HepG2 (cell line): ENCODE measurements around the gene ZNF229. TPM values are rescaled to one million over a fixed set of nuclear protein-coding genes. Genes with fewer than 3 reads are reported as not detected.

ENCODE experiments used
- CBX5 ChIP-seq: sonication (generic); formaldehyde crosslinking; IDR thresholded peaks from 2 replicates; pipeline ENCODE4 v1.4.0; 2020; ENCODE audit warnings: missing genetic modification reagents, borderline replicate concordance
- CREB1 ChIP-seq, 2 experiments: fragments of 450-650 bp in 1 of 2; IDR thresholded peaks; 2 replicates each; pipeline ENCODE4 v1.6.1; 2016 to 2017; ENCODE audit warnings: control low read depth in 1 of 2, mild to moderate bottlenecking in 1 of 2, missing compliant biosample characterization in 1 of 2, missing genetic modification characterization in 1 of 2
- ELF1 ChIP-seq: sonication (generic); formaldehyde crosslinking; IDR thresholded peaks from 2 replicates; pipeline ENCODE4 v1.4.0; 2020; ENCODE audit warnings: missing genetic modification reagents
- HNRNPK ChIP-seq: fragments of 200-400 bp; formaldehyde crosslinking; IDR thresholded peaks from 2 replicates; pipeline ENCODE4 v1.6.1; 2018; ENCODE audit warnings: low read length, low read depth, moderate library complexity, mild to moderate bottlenecking; ENCODE audit not compliant: poor library complexity, severe bottlenecking
- IRF2 ChIP-seq: IDR thresholded peaks from 2 replicates; pipeline ENCODE4 v1.6.1; 2018; ENCODE audit warnings: missing genetic modification reagents, missing compliant biosample characterization
- NR2C2 ChIP-seq: sonication (generic); formaldehyde crosslinking; IDR thresholded peaks from 2 replicates; pipeline ENCODE4 v1.4.0; 2020; ENCODE audit warnings: missing genetic modification reagents, mild to moderate bottlenecking, moderate library complexity, borderline replicate concordance
- PHF20 ChIP-seq: sonication (generic); formaldehyde crosslinking; IDR thresholded peaks from 2 replicates; pipeline ENCODE4 v1.5.0; 2020; ENCODE audit warnings: mild to moderate bottlenecking, missing genetic modification reagents
- POLR2A ChIP-seq, 2 experiments: IDR thresholded peaks; 2 replicates each; pipeline ENCODE4 v1.6.1; 2011; ENCODE audit warnings: low read depth in 2 of 2, low read length in 2 of 2, mild to moderate bottlenecking in 1 of 2, moderate library complexity in 1 of 2; ENCODE audit not compliant: insufficient read depth in 1 of 2
- POLR2AphosphoS5 ChIP-seq: IDR thresholded peaks from 2 replicates; pipeline ENCODE4 v1.6.1; 2012; ENCODE audit warnings: low read depth, low read length
- RBFOX2 ChIP-seq: fragments of 200-400 bp; formaldehyde crosslinking; IDR thresholded peaks from 2 replicates; pipeline ENCODE4 v1.6.1; 2017; ENCODE audit warnings: low read depth, mild to moderate bottlenecking, low read length
- SIN3A ChIP-seq: IDR thresholded peaks from 2 replicates; pipeline ENCODE4 v1.6.1; 2011; ENCODE audit warnings: low read depth, mild to moderate bottlenecking, control low read depth, low read length, borderline replicate concordance
- SMYD3 ChIP-seq: sonication (generic); formaldehyde crosslinking; IDR thresholded peaks from 2 replicates; pipeline ENCODE4 v1.8.1; 2023; ENCODE audit warnings: mild to moderate bottlenecking, missing genetic modification reagents
- SUZ12 ChIP-seq: fragments of 150-350 bp; IDR thresholded peaks from 2 replicates; pipeline ENCODE4 v1.6.1; 2014; ENCODE audit warnings: low read depth, low read length
- YY1 ChIP-seq: IDR thresholded peaks from 2 replicates; pipeline ENCODE4 v1.6.1; 2011; ENCODE audit warnings: low read length, low read depth, moderate library complexity, mild to moderate bottlenecking; ENCODE audit not compliant: insufficient read depth, insufficient replicate concordance
- ZBTB8A ChIP-seq: sonication (generic); formaldehyde crosslinking; IDR thresholded peaks from 2 replicates; pipeline ENCODE4 v1.4.0; 2020; ENCODE audit warnings: mild to moderate bottlenecking, low read depth, missing genetic modification reagents, borderline replicate concordance
- ZKSCAN8 ChIP-seq: IDR thresholded peaks from 2 replicates; pipeline ENCODE4 v1.6.1; 2016; ENCODE audit warnings: borderline replicate concordance, missing genetic modification reagents, missing compliant biosample characterization
- ZNF24 ChIP-seq: fragments of 450-650 bp; IDR thresholded peaks from 2 replicates; pipeline ENCODE4 v1.6.1; 2017; ENCODE audit warnings: antibody characterized with exemption, mild to moderate bottlenecking
- ZNF644 ChIP-seq: IDR thresholded peaks from 2 replicates; pipeline ENCODE4 v1.6.1; 2016; ENCODE audit warnings: low read depth
- polyA plus RNA-seq, 8 experiments: library from polyadenylated mRNA; depleted of rRNA in 3 of 8; stranded (reverse) in 7 of 8; unstranded in 1 of 8; fragments of >200 nt; fragmentation: Illumina TruSeq in 4 of 8; extraction: Trizol in 4 of 8; gene quantifications; 2 replicates each; pipeline versions ENCODE4 v1.2.1 to v1.2.3, GENCODE V29; 2011 to 2016; ENCODE audit warnings: low read depth in 4 of 8, missing spikeins in 1 of 8, mixed read lengths in 1 of 8; ENCODE audit not compliant: insufficient read depth in 1 of 8
- total RNA-seq, 5 experiments: library from RNA; depleted of rRNA; stranded (reverse); fragments of >200 nt; fragmentation: Illumina TruSeq; extraction: Trizol; gene quantifications; 2 replicates each; pipeline ENCODE4 v1.2.3, GENCODE V29; 2016; ENCODE audit warnings: low read depth in 1 of 5
- TF ChIP-seq, protein P1 (sequence below): sonication (generic); formaldehyde crosslinking; IDR thresholded peaks from 2 replicates; pipeline ENCODE4 v1.5.1; 2020; ENCODE audit warnings: mild to moderate bottlenecking, missing genetic modification reagents, moderate library complexity
- TF ChIP-seq, protein P2 (sequence below): sonication (generic); formaldehyde crosslinking; IDR thresholded peaks from 2 replicates; pipeline ENCODE4 v1.4.0; 2020; ENCODE audit warnings: missing genetic modification reagents

Gene ZNF229
- total and polyA plus RNA-seq, 2 of the 13 experiments (the other 11 are each of a cell fraction or from before 2014, with no cell fraction given) = 0.01 to 0.11 TPM

DNA sequence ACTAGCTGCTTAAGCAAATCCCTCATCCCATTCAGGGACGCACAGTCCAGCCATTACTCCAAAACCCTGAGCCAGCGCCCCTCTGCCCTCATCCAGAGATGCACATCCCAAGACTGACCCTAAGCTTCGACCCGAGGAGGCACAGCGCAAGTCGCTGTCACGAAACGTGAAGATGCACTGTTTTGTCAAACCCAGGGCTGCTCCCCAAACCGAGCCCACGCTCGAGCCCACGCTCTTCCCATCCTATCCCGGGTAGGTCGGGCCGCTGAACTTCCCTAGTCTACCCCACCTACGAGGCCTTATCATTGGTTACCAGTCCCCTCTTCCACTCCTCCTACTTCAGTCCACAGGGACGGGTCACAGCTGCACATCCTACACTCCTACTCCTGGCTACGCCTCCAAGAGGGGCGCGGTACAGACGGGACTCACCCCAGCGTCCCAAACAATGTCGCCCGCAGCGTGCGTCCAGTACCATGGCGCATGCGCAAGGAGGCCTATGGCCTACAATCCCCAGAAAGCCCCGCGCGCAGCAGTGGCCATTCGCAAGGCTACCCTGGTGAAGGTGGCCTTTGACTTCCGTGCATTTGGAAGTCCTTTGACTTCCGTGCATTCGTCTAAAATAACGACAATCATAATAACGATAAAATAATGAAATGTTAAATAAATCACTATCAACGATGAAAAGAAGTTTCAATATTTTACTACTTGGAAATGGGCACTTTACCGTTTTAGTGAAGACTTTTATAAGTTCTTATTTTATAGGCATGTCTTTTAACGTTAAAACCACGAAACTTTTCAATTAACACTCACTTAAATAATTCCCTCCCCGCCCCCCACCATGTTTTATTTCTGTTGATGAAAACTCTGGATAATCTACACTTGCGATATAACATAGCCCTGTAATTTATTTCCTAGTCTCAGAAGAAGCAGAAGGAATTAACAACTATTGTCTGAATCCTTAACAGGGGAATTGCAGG lies 46.8 kb downstream of the ZNF229 start, which contains the start of gene ZNF285 (continued):
- TF ChIP-seq, protein P1, sequence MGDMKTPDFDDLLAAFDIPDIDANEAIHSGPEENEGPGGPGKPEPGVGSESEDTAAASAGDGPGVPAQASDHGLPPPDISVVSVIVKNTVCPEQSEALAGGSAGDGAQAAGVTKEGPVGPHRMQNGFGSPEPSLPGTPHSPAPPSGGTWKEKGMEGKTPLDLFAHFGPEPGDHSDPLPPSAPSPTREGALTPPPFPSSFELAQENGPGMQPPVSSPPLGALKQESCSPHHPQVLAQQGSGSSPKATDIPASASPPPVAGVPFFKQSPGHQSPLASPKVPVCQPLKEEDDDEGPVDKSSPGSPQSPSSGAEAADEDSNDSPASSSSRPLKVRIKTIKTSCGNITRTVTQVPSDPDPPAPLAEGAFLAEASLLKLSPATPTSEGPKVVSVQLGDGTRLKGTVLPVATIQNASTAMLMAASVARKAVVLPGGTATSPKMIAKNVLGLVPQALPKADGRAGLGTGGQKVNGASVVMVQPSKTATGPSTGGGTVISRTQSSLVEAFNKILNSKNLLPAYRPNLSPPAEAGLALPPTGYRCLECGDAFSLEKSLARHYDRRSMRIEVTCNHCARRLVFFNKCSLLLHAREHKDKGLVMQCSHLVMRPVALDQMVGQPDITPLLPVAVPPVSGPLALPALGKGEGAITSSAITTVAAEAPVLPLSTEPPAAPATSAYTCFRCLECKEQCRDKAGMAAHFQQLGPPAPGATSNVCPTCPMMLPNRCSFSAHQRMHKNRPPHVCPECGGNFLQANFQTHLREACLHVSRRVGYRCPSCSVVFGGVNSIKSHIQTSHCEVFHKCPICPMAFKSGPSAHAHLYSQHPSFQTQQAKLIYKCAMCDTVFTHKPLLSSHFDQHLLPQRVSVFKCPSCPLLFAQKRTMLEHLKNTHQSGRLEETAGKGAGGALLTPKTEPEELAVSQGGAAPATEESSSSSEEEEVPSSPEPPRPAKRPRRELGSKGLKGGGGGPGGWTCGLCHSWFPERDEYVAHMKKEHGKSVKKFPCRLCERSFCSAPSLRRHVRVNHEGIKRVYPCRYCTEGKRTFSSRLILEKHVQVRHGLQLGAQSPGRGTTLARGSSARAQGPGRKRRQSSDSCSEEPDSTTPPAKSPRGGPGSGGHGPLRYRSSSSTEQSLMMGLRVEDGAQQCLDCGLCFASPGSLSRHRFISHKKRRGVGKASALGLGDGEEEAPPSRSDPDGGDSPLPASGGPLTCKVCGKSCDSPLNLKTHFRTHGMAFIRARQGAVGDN = peak; percentile 49
- TF ChIP-seq RBFOX2 (0 out of 2 replicates have a peak, but pooled peaks have one; percentile 39), CBX5 (CRISPR knock-in tag) (0 out of 2 replicates have a peak, but pooled peaks have one; percentile 29), POLR2AphosphoS5 (0 out of 2 replicates have a peak, but pooled peaks have one; percentile 13), NR2C2 (CRISPR knock-in tag) (peak; percentile 89), HNRNPK (peak; percentile 19), PHF20 (CRISPR knock-in tag) (peak; percentile 69), SUZ12 (peak; percentile 51), ZNF24 (no peak), SIN3A (0 out of 2 replicates have a peak, but pooled peaks have one; percentile 38), IRF2 (CRISPR knock-in tag) (peak; percentile 87), ZKSCAN8 (CRISPR knock-in tag) (no peak), ZNF644 (CRISPR knock-in tag) (peak; percentile 65; the same call in 1 of the 2 replicates), POLR2A (IDR thresholded peaks at IDR 0.05; ENCODE audit: insufficient read depth in 1 of 2, low read depth in 2 of 2, low read length in 2 of 2) (peak in 1 of 2 experiments; percentile 20; a peak in 1 of 4 replicates), ZBTB8A (no peak), YY1 (peak; percentile 74), ELF1 (CRISPR knock-in tag) (peak; percentile 81), CREB1 (IDR thresholded peaks at IDR 0.05) (no peak), CREB1 (CRISPR knock-in tag; IDR thresholded peaks at IDR 0.05) (peak; percentile 66), SMYD3 (CRISPR knock-in tag) (no peak)
- TF ChIP-seq, protein P2, sequence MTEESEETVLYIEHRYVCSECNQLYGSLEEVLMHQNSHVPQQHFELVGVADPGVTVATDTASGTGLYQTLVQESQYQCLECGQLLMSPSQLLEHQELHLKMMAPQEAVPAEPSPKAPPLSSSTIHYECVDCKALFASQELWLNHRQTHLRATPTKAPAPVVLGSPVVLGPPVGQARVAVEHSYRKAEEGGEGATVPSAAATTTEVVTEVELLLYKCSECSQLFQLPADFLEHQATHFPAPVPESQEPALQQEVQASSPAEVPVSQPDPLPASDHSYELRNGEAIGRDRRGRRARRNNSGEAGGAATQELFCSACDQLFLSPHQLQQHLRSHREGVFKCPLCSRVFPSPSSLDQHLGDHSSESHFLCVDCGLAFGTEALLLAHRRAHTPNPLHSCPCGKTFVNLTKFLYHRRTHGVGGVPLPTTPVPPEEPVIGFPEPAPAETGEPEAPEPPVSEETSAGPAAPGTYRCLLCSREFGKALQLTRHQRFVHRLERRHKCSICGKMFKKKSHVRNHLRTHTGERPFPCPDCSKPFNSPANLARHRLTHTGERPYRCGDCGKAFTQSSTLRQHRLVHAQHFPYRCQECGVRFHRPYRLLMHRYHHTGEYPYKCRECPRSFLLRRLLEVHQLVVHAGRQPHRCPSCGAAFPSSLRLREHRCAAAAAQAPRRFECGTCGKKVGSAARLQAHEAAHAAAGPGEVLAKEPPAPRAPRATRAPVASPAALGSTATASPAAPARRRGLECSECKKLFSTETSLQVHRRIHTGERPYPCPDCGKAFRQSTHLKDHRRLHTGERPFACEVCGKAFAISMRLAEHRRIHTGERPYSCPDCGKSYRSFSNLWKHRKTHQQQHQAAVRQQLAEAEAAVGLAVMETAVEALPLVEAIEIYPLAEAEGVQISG (CRISPR knock-in tag) = peak; percentile 73
